GM12891 (cell line): ENCODE results near the gene HES7.

ENCODE experiments used
- DNase-seq: peaks from one replicate; pipeline ENCODE4 v3.0.0; 2011; ENCODE audit warnings: low spot score; ENCODE audit not compliant: insufficient read length
- FAIRE-seq: peaks from 2 replicates; lab custom pipeline; 2011; peaks lifted over from hg19 to GRCh38; lab: Jason Lieb, UNC
- PAX5 ChIP-seq: IDR thresholded peaks from 2 replicates; pipeline ENCODE4 v1.6.1; 2011; ENCODE audit warnings: low read length, moderate library complexity, mild to moderate bottlenecking; ENCODE audit not compliant: insufficient read depth, severe bottlenecking
- POLR2A ChIP-seq: IDR thresholded peaks from 2 replicates; pipeline ENCODE4 v1.6.1; 2011; ENCODE audit warnings: low read depth, low read length, control low read depth
- POLR2AphosphoS5 ChIP-seq: IDR thresholded peaks from 2 replicates; pipeline ENCODE4 v1.6.1; 2011; ENCODE audit warnings: low read depth, low read length, control low read depth
- POU2F2 ChIP-seq: IDR thresholded peaks from 2 replicates; pipeline ENCODE4 v1.6.1; 2011; ENCODE audit warnings: low read depth, mild to moderate bottlenecking, control low read depth, low read length, moderate library complexity
- SPI1 ChIP-seq: IDR thresholded peaks from 2 replicates; pipeline ENCODE4 v1.6.1; 2011; ENCODE audit warnings: low read depth, low read length, control low read depth
- TAF1 ChIP-seq: IDR thresholded peaks from 2 replicates; pipeline ENCODE4 v1.6.1; 2011; ENCODE audit warnings: low read depth, low read length, control low read depth

Gene HES7

DNA sequence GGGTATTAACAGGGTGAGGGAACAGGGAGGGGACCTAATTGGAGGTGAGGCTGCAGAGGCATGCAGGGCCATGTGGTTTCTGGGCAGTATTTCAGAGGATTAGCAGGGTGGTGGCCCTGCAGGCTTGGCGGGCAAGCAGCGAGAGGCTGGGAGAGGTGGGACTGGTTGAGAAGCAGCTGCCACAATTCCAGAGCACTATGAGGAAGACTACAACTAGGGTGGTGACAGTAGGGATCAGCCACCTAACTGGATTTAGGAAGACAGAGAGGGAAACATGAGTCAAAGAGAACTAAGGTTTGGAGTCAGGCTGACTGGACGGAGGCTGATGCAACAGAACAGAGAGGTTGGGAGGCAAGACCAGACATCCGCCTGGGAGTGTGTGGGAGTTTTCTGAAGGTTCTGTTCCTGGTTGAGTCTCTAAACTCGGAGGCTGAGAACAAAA lies 17.9 kb downstream of the HES7 start:
- no peak for FAIRE-seq
- DNase-seq, result no peak
- TF ChIP-seq POU2F2 (no peak), POLR2A (no peak), SPI1 (no peak), POLR2AphosphoS5 (no peak), TAF1 (no peak), PAX5 (no peak)

DNA sequence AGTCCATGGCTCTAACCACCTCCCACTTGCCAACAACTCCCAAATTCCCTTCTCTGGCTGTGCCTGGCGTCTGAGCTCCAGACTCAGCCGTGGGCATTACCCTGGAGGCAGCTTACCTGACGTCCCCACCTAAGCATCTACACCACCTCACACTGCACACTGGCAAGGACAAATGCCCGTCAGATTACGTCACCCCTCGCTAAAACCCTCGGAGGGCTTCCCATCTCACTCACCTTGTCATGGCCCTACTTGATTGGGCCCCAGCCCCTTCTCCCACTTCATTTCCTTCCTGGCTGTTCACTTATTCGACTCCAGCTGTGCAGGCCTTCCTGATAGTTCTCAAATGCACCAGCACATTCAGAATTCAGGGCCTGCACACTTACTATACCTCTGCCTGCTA lies 19.0 kb downstream of the HES7 start:
- DNase-seq, result no peak
- no peak for FAIRE-seq
- TF ChIP-seq POLR2AphosphoS5, result no peak
- TF ChIP-seq SPI1, result no peak
- TF ChIP-seq PAX5, result no peak
- TF ChIP-seq POLR2A, result no peak
- TF ChIP-seq POU2F2, result no peak
- TF ChIP-seq TAF1, result no peak

DNA sequence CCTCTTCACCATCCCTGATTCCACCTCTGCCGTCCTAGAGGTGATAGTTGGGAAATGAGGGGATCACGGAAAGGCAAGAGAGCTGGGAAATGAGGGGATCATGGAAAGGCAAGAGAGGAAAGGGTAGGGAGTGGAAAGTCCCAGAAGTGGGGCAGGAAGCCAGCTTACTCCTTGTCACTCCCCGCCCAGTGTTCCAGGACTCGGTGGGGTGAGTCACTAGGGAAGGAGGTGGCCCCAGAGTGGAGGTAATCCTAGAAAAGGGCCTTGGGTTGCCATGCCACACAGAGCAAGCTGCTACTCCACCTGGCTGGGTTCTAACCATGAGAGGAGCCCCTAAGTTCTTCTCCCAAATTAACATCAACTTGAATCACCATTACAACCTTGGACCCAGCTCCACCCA lies 20.4 kb downstream of the HES7 start:
- FAIRE-seq (no peak), DNase-seq (no peak)

DNA sequence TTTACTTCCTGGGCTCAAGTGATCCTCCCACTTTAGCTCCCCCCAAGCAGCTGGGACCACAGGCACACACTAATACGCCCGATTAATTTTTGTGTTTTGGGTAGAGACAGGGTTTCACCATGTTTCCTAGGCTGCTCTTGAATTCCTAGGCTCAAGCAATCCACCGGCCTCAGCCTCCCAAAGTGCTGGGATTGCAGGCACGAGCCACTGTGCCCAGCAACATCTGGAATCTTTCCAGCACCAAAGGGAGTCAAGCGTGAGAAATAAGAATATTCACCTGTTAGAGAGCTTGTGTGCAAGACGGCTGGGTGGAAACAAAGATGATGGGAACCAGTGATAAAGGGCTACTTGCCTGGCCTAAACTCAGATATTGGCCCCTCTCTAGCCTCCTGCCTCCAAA lies 22.2 kb downstream of the HES7 start:
- FAIRE-seq (no peak), DNase-seq (no peak)
- no peak for TF ChIP-seq POLR2A
- TF ChIP-seq PAX5, result no peak
- no peak for TF ChIP-seq TAF1
- TF ChIP-seq POLR2AphosphoS5, result no peak
- no peak for TF ChIP-seq POU2F2
- TF ChIP-seq SPI1, result no peak

More for the DNA sequence above, 20.4 kb downstream of the HES7 start:
- TF ChIP-seq POLR2AphosphoS5 (no peak), POLR2A (no peak), SPI1 (no peak)

DNA sequence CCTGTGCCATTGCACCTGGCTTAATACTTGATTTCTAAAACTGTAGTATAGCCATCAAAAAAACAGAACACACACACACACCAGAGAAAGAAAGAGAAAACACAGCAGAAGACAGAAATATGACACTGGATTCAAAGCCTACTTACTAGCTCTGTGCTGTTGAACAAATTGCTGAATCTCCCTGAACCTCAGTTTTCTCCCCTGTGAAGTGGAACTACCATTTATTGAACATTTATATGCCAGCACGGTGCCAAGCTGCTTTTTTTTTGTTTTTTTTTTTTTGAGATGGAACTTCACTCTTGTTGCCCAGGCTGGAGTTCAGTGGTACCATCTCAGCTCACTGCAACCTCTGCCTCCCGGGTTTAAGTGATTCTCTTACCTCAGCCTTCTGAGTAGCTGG lies 23.1 kb downstream of the HES7 start:
- FAIRE-seq (no peak), DNase-seq (no peak)

DNA sequence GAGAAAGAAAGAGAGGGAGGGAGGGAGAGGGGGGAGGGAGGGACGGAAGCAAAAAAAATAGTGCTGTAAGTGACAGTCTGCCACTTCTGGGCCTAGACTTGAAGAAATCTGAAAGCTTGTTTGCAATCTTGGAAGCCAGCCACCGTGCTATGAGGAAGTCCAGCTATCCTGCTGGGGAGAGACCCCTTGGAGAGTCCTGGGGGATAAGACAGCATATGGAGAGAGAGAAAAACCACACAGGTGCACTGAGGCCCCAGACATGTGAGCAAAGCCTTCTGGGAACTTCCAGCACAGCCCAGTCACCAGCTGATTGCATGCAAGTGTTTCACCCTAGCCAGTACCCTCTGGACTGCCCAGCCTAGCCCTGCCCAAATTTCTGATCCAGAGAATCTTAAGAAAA lies 23.8 kb downstream of the HES7 start:
- TF ChIP-seq TAF1 (no peak), POU2F2 (no peak), POLR2A (no peak), POLR2AphosphoS5 (no peak), PAX5 (no peak), SPI1 (no peak)
- no peak for FAIRE-seq
- DNase-seq, result no peak

More for the DNA sequence above, 23.1 kb downstream of the HES7 start:
- TF ChIP-seq POU2F2 (no peak), POLR2AphosphoS5 (no peak), SPI1 (no peak)

DNA sequence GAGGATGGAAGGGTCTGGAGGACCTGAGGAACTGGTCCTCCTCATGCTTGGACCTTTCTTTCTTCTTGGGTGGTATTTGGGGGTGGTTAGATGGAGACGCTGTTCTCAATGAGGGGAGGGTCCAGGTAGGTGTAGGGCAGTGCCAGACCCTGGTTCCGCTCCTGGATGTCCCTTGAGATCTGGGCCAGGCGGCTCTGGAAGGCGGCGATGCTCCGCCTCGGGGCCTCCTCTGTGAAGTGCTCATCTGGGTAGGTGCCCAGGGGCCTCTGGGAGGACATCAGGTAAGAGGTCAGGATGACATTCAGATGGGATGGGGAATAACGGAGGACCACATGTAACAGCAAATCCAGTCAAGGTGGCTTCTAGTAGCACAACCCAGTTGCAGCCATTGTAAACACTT lies 27.4 kb downstream of the HES7 start:
- DNase-seq (no peak), FAIRE-seq (no peak)
- no peak for TF ChIP-seq POLR2A
- TF ChIP-seq POLR2AphosphoS5, result no peak
- no peak for TF ChIP-seq TAF1
- no peak for TF ChIP-seq PAX5
- TF ChIP-seq SPI1, result no peak
- TF ChIP-seq POU2F2, result no peak

DNA sequence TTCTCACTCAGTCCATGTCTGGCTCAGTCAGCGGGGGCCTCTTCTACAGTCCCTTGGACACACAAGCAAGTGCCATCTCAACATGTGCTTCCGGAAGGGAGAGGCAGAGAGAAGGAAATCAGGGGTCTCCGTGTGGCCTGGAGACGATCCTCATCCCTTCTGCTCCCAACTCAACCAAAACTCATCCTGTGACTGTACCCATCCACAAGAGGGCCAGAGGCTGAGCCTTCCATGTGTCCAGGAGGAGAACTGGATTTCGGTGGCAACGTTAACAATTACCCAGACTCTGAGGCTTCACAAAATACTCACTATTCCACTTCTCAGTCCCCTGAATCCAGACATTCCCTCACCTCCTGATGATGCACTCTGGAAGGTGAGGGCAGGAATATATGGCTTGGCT lies 28.5 kb downstream of the HES7 start:
- FAIRE-seq (no peak), DNase-seq (no peak)
- TF ChIP-seq SPI1 (no peak), POLR2A (no peak), POLR2AphosphoS5 (no peak), PAX5 (no peak), TAF1 (no peak), POU2F2 (no peak)

DNA sequence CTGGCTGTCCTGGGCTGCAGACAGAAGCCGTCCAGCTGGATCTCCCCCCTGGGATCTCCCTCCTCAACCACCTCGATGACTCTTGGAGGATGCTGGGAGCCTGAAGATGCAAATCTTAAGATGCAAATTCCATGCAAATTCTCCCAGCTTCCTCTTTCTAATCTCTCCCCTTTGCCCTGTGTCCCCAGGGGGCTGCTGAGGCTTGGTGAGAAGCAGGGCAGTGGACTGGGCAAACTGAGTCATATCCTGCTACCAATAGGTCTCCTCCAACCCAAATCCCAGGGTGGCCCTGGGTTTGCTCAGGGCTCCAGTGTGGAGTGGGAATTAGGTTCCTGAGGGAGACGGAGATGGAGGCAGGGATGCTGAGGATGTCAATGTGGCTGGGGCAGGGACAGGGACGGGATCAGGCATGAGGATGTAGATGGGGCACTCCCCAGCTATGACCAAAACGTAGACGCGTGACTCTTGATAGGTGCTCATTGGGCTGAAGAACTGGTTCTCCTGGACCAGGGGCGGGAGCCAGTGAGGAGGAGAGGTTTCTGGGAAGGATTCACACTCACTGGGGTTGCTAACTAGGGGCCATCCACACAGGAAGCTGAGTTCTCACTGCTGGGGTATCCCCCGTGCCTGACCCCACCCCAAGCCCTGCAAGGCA lies 32.7 kb downstream of the HES7 start:
- FAIRE-seq, result peak; percentile 76
- TF ChIP-seq POU2F2 (peak; percentile 95), PAX5 (no peak), SPI1 (peak; percentile 78)
- DNase-seq, result peak; percentile 43

DNA sequence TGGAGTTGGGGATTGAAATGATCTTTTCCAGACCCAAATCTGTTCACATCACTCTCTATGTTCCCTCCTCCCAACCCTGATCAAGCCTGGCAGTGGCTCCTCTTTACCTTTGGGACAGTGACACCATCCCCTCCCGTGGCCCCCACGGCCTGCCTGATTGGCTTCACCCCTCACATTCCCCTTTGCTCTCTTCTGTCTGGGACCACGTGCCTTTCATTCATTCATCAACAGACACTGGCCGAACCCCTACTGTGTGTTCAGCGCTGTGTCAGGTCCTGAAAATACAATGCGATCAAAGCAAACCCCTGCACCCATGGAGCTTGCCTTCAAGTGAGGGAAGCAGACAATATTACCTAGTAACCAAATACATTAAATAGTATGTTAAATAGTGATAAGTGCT lies 34.2 kb downstream of the HES7 start:
- no peak for TF ChIP-seq PAX5
- no peak for TF ChIP-seq POU2F2
- TF ChIP-seq TAF1, result no peak
- no peak for TF ChIP-seq SPI1
- FAIRE-seq (no peak), DNase-seq (no peak)

DNA sequence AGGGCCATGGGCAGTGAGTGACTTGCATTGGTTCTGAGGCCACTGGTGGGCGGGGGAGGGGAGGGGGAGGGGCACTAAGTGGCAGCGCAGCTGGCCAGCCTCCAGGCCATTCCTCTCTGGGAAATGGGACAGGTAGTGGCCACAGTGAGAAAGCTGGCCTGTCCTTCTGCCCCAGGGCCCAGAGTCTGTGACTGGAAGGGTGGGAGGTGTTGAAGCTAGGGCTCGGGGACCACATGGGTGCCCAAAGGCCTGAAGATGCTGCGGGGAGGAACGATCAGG lies 36.0 kb downstream of the HES7 start:
- TF ChIP-seq POLR2A, result no peak
- no peak for TF ChIP-seq POLR2AphosphoS5
- TF ChIP-seq PAX5, result no peak
- no peak for TF ChIP-seq SPI1
- no peak for TF ChIP-seq POU2F2
- TF ChIP-seq TAF1, result no peak
- DNase-seq, result no peak
- FAIRE-seq, result no peak
